Measurements from ENCODE around the gene HTT. TPM values are rescaled to one million over a fixed set of nuclear protein-coding genes. Genes with fewer than 3 reads are reported as not detected.
A peak's percentile ranks its signal among the peaks of the same experiment; 100 is the strongest.

Gene HTT
- total RNA-seq, 1 donor from 2014 or later, result 49.8 TPM

- TF ChIP-seq POLR2AphosphoS5 (IDR thresholded peaks at IDR 0.05; ENCODE audit: insufficient read depth in 1 of 2, low read depth in 1 of 2) (no peak), POLR2A (IDR thresholded peaks at IDR 0.05) (no peak)
- TF ChIP-seq, protein P1, sequence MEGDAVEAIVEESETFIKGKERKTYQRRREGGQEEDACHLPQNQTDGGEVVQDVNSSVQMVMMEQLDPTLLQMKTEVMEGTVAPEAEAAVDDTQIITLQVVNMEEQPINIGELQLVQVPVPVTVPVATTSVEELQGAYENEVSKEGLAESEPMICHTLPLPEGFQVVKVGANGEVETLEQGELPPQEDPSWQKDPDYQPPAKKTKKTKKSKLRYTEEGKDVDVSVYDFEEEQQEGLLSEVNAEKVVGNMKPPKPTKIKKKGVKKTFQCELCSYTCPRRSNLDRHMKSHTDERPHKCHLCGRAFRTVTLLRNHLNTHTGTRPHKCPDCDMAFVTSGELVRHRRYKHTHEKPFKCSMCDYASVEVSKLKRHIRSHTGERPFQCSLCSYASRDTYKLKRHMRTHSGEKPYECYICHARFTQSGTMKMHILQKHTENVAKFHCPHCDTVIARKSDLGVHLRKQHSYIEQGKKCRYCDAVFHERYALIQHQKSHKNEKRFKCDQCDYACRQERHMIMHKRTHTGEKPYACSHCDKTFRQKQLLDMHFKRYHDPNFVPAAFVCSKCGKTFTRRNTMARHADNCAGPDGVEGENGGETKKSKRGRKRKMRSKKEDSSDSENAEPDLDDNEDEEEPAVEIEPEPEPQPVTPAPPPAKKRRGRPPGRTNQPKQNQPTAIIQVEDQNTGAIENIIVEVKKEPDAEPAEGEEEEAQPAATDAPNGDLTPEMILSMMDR (IDR thresholded peaks at IDR 0.05), result no peak
- no peaks in the 10 kb centered on the region for H3K27me3 ChIP-seq
- H3K4me1 ChIP-seq, result no peaks in the 10 kb centered on the region
- no peaks in the 10 kb centered on the region for H3K9me3 ChIP-seq
- intact Hi-C loops (cut with DNase I), result no loop called here
- peaks cover 0 to 84% of the 10 kb centered on the region in 2 donors for H3K36me3 ChIP-seq
- no peak overlapping the region for H3K4me3 ChIP-seq
- peak in 1 of 2 donors; percentile 13 for DNase-seq (ENCODE audit: extremely low spot score in 2 of 2)
- no peak overlapping the region for H3K27ac ChIP-seq
These were observed 102.1 kb downstream of the HTT start for GRCh38 chr4:3176367-3177229.

GRCh38 chr4:3177426-3177825 lies 102.9 kb downstream of the HTT start:
- Histone ChIP-seq H3K27me3 (no peaks in the 10 kb centered on the region), H3K9me3 (no peaks in the 10 kb centered on the region), H3K4me1 (no peaks in the 10 kb centered on the region), H3K4me3 (no peak overlapping the region), H3K27ac (no peak overlapping the region), H3K36me3 (peaks cover 0 to 87% of the 10 kb centered on the region in 2 donors)
- intact Hi-C loops (cut with DNase I), result no loop called here
- DNase-seq (ENCODE audit: extremely low spot score in 2 of 2), result no peak
- TF ChIP-seq POLR2A (IDR thresholded peaks at IDR 0.05), result no peak
- TF ChIP-seq, protein P1 (IDR thresholded peaks at IDR 0.05), result no peak
- no peak for TF ChIP-seq POLR2AphosphoS5 (IDR thresholded peaks at IDR 0.05; ENCODE audit: insufficient read depth in 1 of 2, low read depth in 1 of 2)

- H3K4me1 ChIP-seq, result no peaks in the 10 kb centered on the region
- H3K9me3 ChIP-seq, result no peaks in the 10 kb centered on the region
- intact Hi-C loops (cut with DNase I), result no loop called here
- TF ChIP-seq POLR2AphosphoS5 (IDR thresholded peaks at IDR 0.05; ENCODE audit: insufficient read depth in 1 of 2, low read depth in 1 of 2) (no peak), POLR2A (IDR thresholded peaks at IDR 0.05) (no peak)
- TF ChIP-seq, protein P1 (IDR thresholded peaks at IDR 0.05), result no peak
- no peak for DNase-seq (ENCODE audit: extremely low spot score in 2 of 2)
- no peak overlapping the region for H3K4me3 ChIP-seq
- no peaks in the 10 kb centered on the region for H3K27me3 ChIP-seq
- H3K27ac ChIP-seq, result no peak overlapping the region
- peaks cover 0 to 87% of the 10 kb centered on the region in 2 donors for H3K36me3 ChIP-seq
These were observed 103.4 kb downstream of the HTT start for GRCh38 chr4:3177905-3178304.

- H3K27ac ChIP-seq, result no peak overlapping the region
- intact Hi-C loops (cut with DNase I), result no loop called here
- H3K9me3 ChIP-seq, result no peaks in the 10 kb centered on the region
- peaks cover 0 to 87% of the 10 kb centered on the region in 2 donors for H3K36me3 ChIP-seq
- no peak overlapping the region for H3K4me3 ChIP-seq
- no peaks in the 10 kb centered on the region for H3K4me1 ChIP-seq
- H3K27me3 ChIP-seq, result no peaks in the 10 kb centered on the region
- DNase-seq (ENCODE audit: extremely low spot score in 2 of 2), result no peak
- TF ChIP-seq POLR2A (IDR thresholded peaks at IDR 0.05), result no peak
- TF ChIP-seq, protein P1 (IDR thresholded peaks at IDR 0.05), result no peak
- no peak for TF ChIP-seq POLR2AphosphoS5 (IDR thresholded peaks at IDR 0.05; ENCODE audit: insufficient read depth in 1 of 2, low read depth in 1 of 2)
These were observed 103.9 kb downstream of the HTT start for GRCh38 chr4:3178351-3178750.

- intact Hi-C loops (cut with DNase I), result no loop called here
- DNase-seq (ENCODE audit: extremely low spot score in 2 of 2), result no peak
- H3K36me3 ChIP-seq, result peaks cover 0 to 85% of the 10 kb centered on the region in 2 donors
- H3K9me3 ChIP-seq, result no peaks in the 10 kb centered on the region
- no peak for TF ChIP-seq POLR2AphosphoS5 (IDR thresholded peaks at IDR 0.05; ENCODE audit: insufficient read depth in 1 of 2, low read depth in 1 of 2)
- TF ChIP-seq POLR2A (IDR thresholded peaks at IDR 0.05), result no peak
- TF ChIP-seq, protein P1 (IDR thresholded peaks at IDR 0.05), result no peak
- no peaks in the 10 kb centered on the region for H3K4me1 ChIP-seq
- no peaks in the 10 kb centered on the region for H3K27me3 ChIP-seq
- no peak overlapping the region for H3K4me3 ChIP-seq
- no peak overlapping the region for H3K27ac ChIP-seq
These were observed 104.7 kb downstream of the HTT start for GRCh38 chr4:3179126-3179706.
